GM23338 (cell line): ENCODE measurements around the gene TPST2. TPM values are rescaled to one million over a fixed set of nuclear protein-coding genes. Genes with fewer than 3 reads are reported as not detected.

Experiments used
- ATAC-seq: fragments of 200-7000 bp; cut with Tn5 transposase; 3 replicates; pipeline ENCODE4 v1.9.1; 2020
- DNase-seq: peaks from one replicate; pipeline ENCODE4 v3.0.0-alpha.2; 2015; ENCODE audit warnings: low spot score
- H2AFZ ChIP-seq: fragments of 200-600 bp; sonication (generic); 2 replicates; pipeline ENCODE4 v1.8.0; 2016; ENCODE audit warnings: antibody characterized with exemption, mild to moderate bottlenecking, moderate library complexity
- H3F3A ChIP-seq: fragments of 200-600 bp; sonication (generic); replicated peaks from 2 replicates; pipeline ENCODE4 v1.8.0; 2017; ENCODE audit warnings: antibody characterized with exemption, mixed run types, low read depth
- H3K27ac ChIP-seq: fragments of 200-600 bp; sonication (generic); 2 replicates; pipeline ENCODE4 v1.6.1; 2016; ENCODE audit warnings: low read depth
- H3K27me3 ChIP-seq: fragments of 200-600 bp; sonication (generic); 2 replicates; pipeline ENCODE4 v1.8.0; 2016; ENCODE audit warnings: mild to moderate bottlenecking, mixed run types, moderate library complexity; ENCODE audit not compliant: insufficient read depth
- H3K36me3 ChIP-seq: fragments of 200-600 bp; sonication (generic); 2 replicates; pipeline ENCODE4 v1.8.0; 2016; ENCODE audit warnings: mild to moderate bottlenecking; ENCODE audit not compliant: insufficient read depth
- H3K4me1 ChIP-seq: fragments of 200-600 bp; sonication (generic); 2 replicates; pipeline ENCODE4 v1.8.0; 2016; ENCODE audit warnings: mild to moderate bottlenecking, moderate library complexity; ENCODE audit not compliant: insufficient read depth
- H3K4me2 ChIP-seq: fragments of 200-600 bp; sonication (generic); 2 replicates; pipeline ENCODE4 v1.7.1; 2017; ENCODE audit warnings: mixed run types
- H3K4me3 ChIP-seq: fragments of 200-600 bp; sonication (generic); 2 replicates; pipeline ENCODE4 v1.6.1; 2016; ENCODE audit warnings: mixed run types
- H3K79me2 ChIP-seq: fragments of 200-600 bp; sonication (generic); replicated peaks from 2 replicates; pipeline ENCODE4 v1.8.0; 2017; ENCODE audit warnings: mild to moderate bottlenecking; ENCODE audit not compliant: insufficient read depth
- H3K9me2 ChIP-seq: fragments of 200-600 bp; sonication (generic); 2 replicates; pipeline ENCODE4 v1.8.0; 2017; ENCODE audit not compliant: insufficient read depth
- H4K20me1 ChIP-seq: fragments of 200-600 bp; sonication (generic); replicated peaks from 2 replicates; pipeline ENCODE4 v1.8.0; 2017; ENCODE audit warnings: mild to moderate bottlenecking; ENCODE audit not compliant: insufficient read depth
- H3K27ac Mint-ChIP-seq: 2 replicates; pipeline ENCODE4 v1.8.0; 2020; ENCODE audit warnings: inconsistent platforms, mild to moderate bottlenecking, moderate library complexity, mixed read lengths
- H3K27me3 Mint-ChIP-seq: 3 replicates; pipeline ENCODE4 v1.8.0; 2022; ENCODE audit warnings: low read depth, mild to moderate bottlenecking, moderate library complexity, mixed read lengths, inconsistent platforms; ENCODE audit not compliant: insufficient read depth, poor library complexity
- H3K36me3 Mint-ChIP-seq: 3 replicates; pipeline ENCODE4 v1.8.0; 2021; ENCODE audit warnings: low read depth, mild to moderate bottlenecking, inconsistent platforms, moderate library complexity, mixed read lengths
- H3K4me1 Mint-ChIP-seq: 3 replicates; pipeline ENCODE4 v1.8.0; 2020; ENCODE audit warnings: mild to moderate bottlenecking, inconsistent platforms, mixed read lengths
- H3K4me3 Mint-ChIP-seq: 3 replicates; pipeline ENCODE4 v1.8.0; 2021; ENCODE audit warnings: moderate library complexity, mild to moderate bottlenecking, inconsistent platforms, mixed read lengths
- H3K9me3 Mint-ChIP-seq: 3 replicates; pipeline ENCODE4 v1.8.0; 2020; ENCODE audit warnings: moderate library complexity, mild to moderate bottlenecking, inconsistent platforms, mixed read lengths
- CTCF ChIP-seq, 2 experiments: fragments of 200-600 bp in 1 of 2; sonication (generic) in 1 of 2; conservative IDR thresholded peaks; 2 replicates each; pipeline versions ENCODE4 v1.5.1 to v1.6.1; 2016 to 2017; ENCODE audit warnings: antibody characterized with exemption in 2 of 2, low read depth in 2 of 2, mild to moderate bottlenecking in 2 of 2, moderate library complexity in 1 of 2
- ETS1 ChIP-seq: IDR thresholded peaks from 2 replicates; pipeline ENCODE4 v1.6.1; 2016; ENCODE audit warnings: antibody characterized with exemption
- EZH2phosphoT487 ChIP-seq: fragments of 200-600 bp; sonication (generic); IDR thresholded peaks from one replicate; pipeline ENCODE4 v1.8.1; 2018; ENCODE audit warnings: antibody characterized with exemption; ENCODE audit not compliant: unreplicated experiment
- JUNB ChIP-seq: IDR thresholded peaks from one replicate; pipeline ENCODE4 v1.6.1; 2016; ENCODE audit warnings: antibody characterized with exemption; ENCODE audit not compliant: unreplicated experiment
- POLR2AphosphoS5 ChIP-seq: IDR thresholded peaks from 2 replicates; pipeline ENCODE4 v1.6.1; 2016; ENCODE audit warnings: antibody characterized with exemption, low read depth
- ZNF114 ChIP-seq: fragments of 250-450 bp; sonication (Bioruptor Pico); IDR thresholded peaks from 2 replicates; pipeline ENCODE4 v1.5.0; 2020; ENCODE audit warnings: mild to moderate bottlenecking, moderate library complexity
- ZNF462 ChIP-seq: fragments of 250-450 bp; sonication (Bioruptor Pico); IDR thresholded peaks from 2 replicates; pipeline ENCODE4 v1.5.0; 2020; ENCODE audit warnings: mild to moderate bottlenecking, moderate library complexity
- polyA plus RNA-seq: library from polyadenylated mRNA; unstranded; fragments of >200 nt; fragmentation: Nextera tagmentation; extraction: Ambion mirVana; gene quantifications from 2 replicates; pipeline ENCODE4 v1.2.1, GENCODE V29; 2016
- total RNA-seq: library from RNA; depleted of rRNA; stranded (reverse); fragments of >200 nt; shearing (Covaris generic); gene quantifications from 2 replicates; pipeline ENCODE4 v1.2.3, GENCODE V29; 2014

Gene TPST2
- total and polyA plus RNA-seq, 2 experiments from 2014 or later: 37.9 to 127 TPM

GRCh38 chr22:26601726-26602125 lies 11.8 kb upstream of the TPST2 start (continued):
- TF ChIP-seq ZNF462 (CRISPR knock-in tag) (no peak), JUNB (no peak), ZNF114 (no peak), CTCF (conservative IDR thresholded peaks at IDR 0.05; ENCODE audit: low read depth in 2 of 2) (no peak), ETS1 (no peak)

GRCh38 chr22:26599505-26599904 lies 9.6 kb upstream of the TPST2 start:
- no peak for ATAC-seq
- H3K36me3 Mint-ChIP-seq: no peaks in the 10 kb centered on the region

More at GRCh38 chr22:26599505-26599904, 9.6 kb upstream of the TPST2 start:
- H3K4me3 Mint-ChIP-seq: no peak overlapping the region
- no peaks in the 10 kb centered on the region for H3K4me1 Mint-ChIP-seq
- peaks cover 2% of the 10 kb centered on the region; the same call in 1 of the 2 replicates for H3K9me2 ChIP-seq
- H4K20me1 ChIP-seq: no peaks in the 10 kb centered on the region
- TF ChIP-seq POLR2AphosphoS5: no peak
- TF ChIP-seq EZH2phosphoT487: no peak
- DNase-seq: no peak
- H3K4me2 ChIP-seq: no peak overlapping the region
- no peaks in the 10 kb centered on the region for H3K9me3 Mint-ChIP-seq
- H3K27me3 Mint-ChIP-seq: peaks cover 5% of the 10 kb centered on the region
- no peak overlapping the region for H2AFZ ChIP-seq
- H3K79me2 ChIP-seq: no peaks in the 10 kb centered on the region
- no peak overlapping the region for H3K27ac ChIP-seq
- no peaks in the 10 kb centered on the region for H3K36me3 ChIP-seq
- no peak overlapping the region for H3K4me3 ChIP-seq
- H3K27me3 ChIP-seq: no peaks in the 10 kb centered on the region
- H3F3A ChIP-seq: no peaks in the 10 kb centered on the region
- H3K4me1 ChIP-seq: no peaks in the 10 kb centered on the region
- H3K27ac Mint-ChIP-seq: no peak overlapping the region
